KMS-11 (cell line): Measurements from ENCODE around the gene PIK3R2.
A peak's percentile ranks its signal among the peaks of the same experiment; 100 is the strongest.

Experiments used
- H2AFZ ChIP-seq: fragments of 200-600 bp; sonication (generic); 2 replicates; pipeline ENCODE4 v1.6.1; 2016; ENCODE audit warnings: antibody characterized with exemption, mixed run types, low read depth
- H3K27ac ChIP-seq: fragments of 200-600 bp; sonication (generic); 2 replicates; pipeline ENCODE4 v1.6.1; 2016; ENCODE audit warnings: mild to moderate bottlenecking, mixed run types
- H3K27me3 ChIP-seq: fragments of 200-600 bp; sonication (generic); 2 replicates; pipeline ENCODE4 v1.6.1; 2017; ENCODE audit warnings: mild to moderate bottlenecking, low read depth, mixed run types, moderate library complexity; ENCODE audit not compliant: insufficient read depth
- H3K36me3 ChIP-seq: fragments of 200-600 bp; sonication (generic); 2 replicates; pipeline ENCODE4 v1.6.1; 2017; ENCODE audit warnings: mild to moderate bottlenecking, mixed run types; ENCODE audit not compliant: insufficient read depth
- H3K4me1 ChIP-seq: fragments of 200-600 bp; sonication (generic); 2 replicates; pipeline ENCODE4 v1.6.1; 2016; ENCODE audit warnings: mild to moderate bottlenecking, low read depth, mixed run types; ENCODE audit not compliant: poor library complexity, severe bottlenecking
- H3K4me2 ChIP-seq: fragments of 200-600 bp; sonication (generic); 2 replicates; pipeline ENCODE4 v1.7.0; 2016; ENCODE audit warnings: mild to moderate bottlenecking, mixed run types
- H3K4me3 ChIP-seq: fragments of 200-600 bp; sonication (generic); IDR thresholded peaks from 2 replicates; pipeline ENCODE4 v1.6.1; 2017; ENCODE audit warnings: low read depth, low read length, mixed read lengths; ENCODE audit not compliant: insufficient read depth
- H3K79me2 ChIP-seq: fragments of 200-600 bp; sonication (generic); 2 replicates; pipeline ENCODE4 v1.6.1; 2016; ENCODE audit warnings: low read depth, mixed run types; ENCODE audit not compliant: insufficient read depth
- H3K9ac ChIP-seq: fragments of 200-600 bp; sonication (generic); 2 replicates; pipeline ENCODE4 v1.6.1; 2016; ENCODE audit warnings: mild to moderate bottlenecking, mixed run types
- H4K20me1 ChIP-seq: fragments of 200-600 bp; sonication (generic); 2 replicates; pipeline ENCODE4 v1.6.1; 2016; ENCODE audit warnings: mild to moderate bottlenecking, mixed run types; ENCODE audit not compliant: insufficient read depth
- CTCF ChIP-seq: fragments of 200-600 bp; sonication (generic); conservative IDR thresholded peaks from 2 replicates; pipeline ENCODE4 v1.6.1; 2017; ENCODE audit warnings: low read depth, mild to moderate bottlenecking, antibody characterized with exemption, low read length, moderate library complexity, mixed read lengths

The PIK3R2 gene

GRCh38 chr19:18113827-18114226 is 39.1 kb upstream of the PIK3R2 start:
- Histone ChIP-seq H2AFZ (no peak overlapping the region), H3K27ac (no peak overlapping the region), H3K27me3 (no peaks in the 10 kb centered on the region; the same call in 1 of the 2 replicates), H3K9ac (no peak overlapping the region), H3K36me3 (no peaks in the 10 kb centered on the region), H4K20me1 (no peaks in the 10 kb centered on the region), H3K79me2 (no peaks in the 10 kb centered on the region), H3K4me3 (no peak overlapping the region), H3K4me1 (peaks cover 32% of the 10 kb centered on the region), H3K4me2 (no peak overlapping the region)
- TF ChIP-seq CTCF, result no peak

GRCh38 chr19:18114483-18114882 is 38.5 kb upstream of the PIK3R2 start:
- Histone ChIP-seq H3K4me2 (no peak overlapping the region), H3K27me3 (no peaks in the 10 kb centered on the region), H3K4me3 (no peak overlapping the region), H3K27ac (no peak overlapping the region), H3K4me1 (peaks cover 32% of the 10 kb centered on the region), H3K79me2 (no peaks in the 10 kb centered on the region), H2AFZ (no peak overlapping the region), H3K9ac (no peak overlapping the region), H4K20me1 (no peaks in the 10 kb centered on the region), H3K36me3 (no peaks in the 10 kb centered on the region)
- no peak for TF ChIP-seq CTCF

GRCh38 chr19:18117364-18117691 is 35.6 kb upstream of the PIK3R2 start:
- peaks cover 33% of the 10 kb centered on the region for H3K4me1 ChIP-seq
- no peak overlapping the region for H3K27ac ChIP-seq
- H3K27me3 ChIP-seq, result no peaks in the 10 kb centered on the region
- no peaks in the 10 kb centered on the region for H3K36me3 ChIP-seq
- no peaks in the 10 kb centered on the region for H3K79me2 ChIP-seq
- H4K20me1 ChIP-seq, result no peaks in the 10 kb centered on the region
- no peak overlapping the region for H3K4me3 ChIP-seq
- H3K9ac ChIP-seq, result 0 out of 2 replicates have a peak overlapping the region, but pooled peaks have one; percentile 16
- H3K4me2 ChIP-seq, result peak overlapping the region; percentile 92
- peak overlapping the region; percentile 66; the same call in 1 of the 2 replicates for H2AFZ ChIP-seq
- TF ChIP-seq CTCF, result no peak

- H3K4me1 ChIP-seq, result peaks cover 30% of the 10 kb centered on the region
- no peaks in the 10 kb centered on the region for H3K27me3 ChIP-seq
- no peaks in the 10 kb centered on the region for H3K79me2 ChIP-seq
- no peak overlapping the region for H3K4me3 ChIP-seq
- H4K20me1 ChIP-seq, result no peaks in the 10 kb centered on the region
- H3K9ac ChIP-seq, result peak overlapping the region; percentile 53
- TF ChIP-seq CTCF, result no peak
- peak overlapping the region; percentile 76 for H2AFZ ChIP-seq
- no peak overlapping the region for H3K27ac ChIP-seq
- H3K36me3 ChIP-seq, result no peaks in the 10 kb centered on the region
- peak overlapping the region; percentile 92 for H3K4me2 ChIP-seq
Measured at GRCh38 chr19:18117692-18118378, 35.1 kb upstream of the PIK3R2 start.
